ENCODE measurements around the gene SLIT3.

DNA sequence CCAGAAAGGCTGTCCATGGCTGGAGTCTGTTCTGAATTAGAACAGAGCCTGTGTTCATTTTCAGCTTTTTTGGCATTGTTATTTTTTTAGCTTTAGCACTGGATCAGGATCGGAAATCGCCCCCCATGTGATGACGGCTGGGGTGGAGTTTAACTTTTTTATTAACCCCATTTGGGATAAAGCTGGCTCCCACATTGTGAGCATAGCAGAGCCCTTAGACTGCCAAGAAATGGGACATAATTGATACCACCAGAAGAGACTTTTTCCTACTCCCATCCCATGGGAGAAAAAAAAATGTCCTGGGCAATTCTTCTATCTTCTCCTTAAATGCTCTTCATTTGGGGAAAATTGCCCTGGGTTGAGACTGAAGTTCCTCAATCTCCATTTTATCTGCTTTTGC, 52.4 kb downstream of the SLIT3 start:
- TF ChIP-seq, protein P1, sequence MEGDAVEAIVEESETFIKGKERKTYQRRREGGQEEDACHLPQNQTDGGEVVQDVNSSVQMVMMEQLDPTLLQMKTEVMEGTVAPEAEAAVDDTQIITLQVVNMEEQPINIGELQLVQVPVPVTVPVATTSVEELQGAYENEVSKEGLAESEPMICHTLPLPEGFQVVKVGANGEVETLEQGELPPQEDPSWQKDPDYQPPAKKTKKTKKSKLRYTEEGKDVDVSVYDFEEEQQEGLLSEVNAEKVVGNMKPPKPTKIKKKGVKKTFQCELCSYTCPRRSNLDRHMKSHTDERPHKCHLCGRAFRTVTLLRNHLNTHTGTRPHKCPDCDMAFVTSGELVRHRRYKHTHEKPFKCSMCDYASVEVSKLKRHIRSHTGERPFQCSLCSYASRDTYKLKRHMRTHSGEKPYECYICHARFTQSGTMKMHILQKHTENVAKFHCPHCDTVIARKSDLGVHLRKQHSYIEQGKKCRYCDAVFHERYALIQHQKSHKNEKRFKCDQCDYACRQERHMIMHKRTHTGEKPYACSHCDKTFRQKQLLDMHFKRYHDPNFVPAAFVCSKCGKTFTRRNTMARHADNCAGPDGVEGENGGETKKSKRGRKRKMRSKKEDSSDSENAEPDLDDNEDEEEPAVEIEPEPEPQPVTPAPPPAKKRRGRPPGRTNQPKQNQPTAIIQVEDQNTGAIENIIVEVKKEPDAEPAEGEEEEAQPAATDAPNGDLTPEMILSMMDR (IDR thresholded peaks at IDR 0.05), result no peak
- no peak for TF ChIP-seq POLR2A (IDR thresholded peaks at IDR 0.05)

Data from right lobe of liver (tissue), 4 donors.